SU-DHL-6 (cell line): ENCODE results near the gene GNAT2.

Experiments used
- H2AFZ ChIP-seq: fragments of 200-600 bp; sonication (generic); 2 replicates; pipeline ENCODE4 v1.6.1; 2014; ENCODE audit warnings: low read depth, mild to moderate bottlenecking, moderate library complexity, mixed read lengths, antibody characterized with exemption, low read length; ENCODE audit not compliant: severe bottlenecking
- H3F3A ChIP-seq: fragments of 200-600 bp; shearing (Covaris generic); 2 replicates; pipeline ENCODE4 v1.6.0; 2016; ENCODE audit warnings: antibody characterized with exemption, mild to moderate bottlenecking; ENCODE audit not compliant: insufficient read depth
- H3K27ac ChIP-seq: fragments of 200-600 bp; sonication (generic); 2 replicates; pipeline ENCODE4 v1.5.1; 2016; ENCODE audit warnings: low read depth, mild to moderate bottlenecking, low read length, moderate library complexity, mixed read lengths
- H3K27me3 ChIP-seq: fragments of 200-600 bp; sonication (generic), shearing (Covaris generic); 2 replicates; pipeline ENCODE4 v1.6.0; 2014; ENCODE audit warnings: mild to moderate bottlenecking, low read length
- H3K36me3 ChIP-seq: fragments of 200-600 bp; sonication (generic); 2 replicates; pipeline ENCODE4 v1.6.1; 2014; ENCODE audit warnings: mild to moderate bottlenecking, low read length, mixed read lengths
- H3K4me2 ChIP-seq: fragments of 300-600, 200-600 bp; shearing (Covaris generic), sonication (generic); 2 replicates; pipeline ENCODE4 v1.6.0; 2014; ENCODE audit warnings: low read length, low read depth, mild to moderate bottlenecking; ENCODE audit not compliant: poor library complexity, severe bottlenecking
- H3K4me3 ChIP-seq: fragments of 200-600 bp; sonication (generic); 2 replicates; pipeline ENCODE4 v1.5.1; 2014; ENCODE audit warnings: antibody characterized with exemption, low read length, mild to moderate bottlenecking, mixed read lengths; ENCODE audit not compliant: insufficient read depth, poor library complexity, severe bottlenecking
- H3K79me2 ChIP-seq: fragments of 200-600 bp; sonication (generic); 2 replicates; pipeline ENCODE4 v1.6.1; 2014; ENCODE audit warnings: mild to moderate bottlenecking, low read length, moderate library complexity; ENCODE audit not compliant: insufficient read depth
- H3K9ac ChIP-seq: fragments of 200-600 bp; sonication (generic); 2 replicates; pipeline ENCODE4 v1.7.0; 2014; ENCODE audit warnings: mild to moderate bottlenecking, low read length
- H3K9me2 ChIP-seq: fragments of 200-600 bp; sonication (generic); replicated peaks from 2 replicates; pipeline ENCODE4 v1.6.1; 2014; ENCODE audit warnings: low read length; ENCODE audit not compliant: insufficient read depth
- H3K9me3 ChIP-seq: fragments of 200-600 bp; sonication (generic); 2 replicates; pipeline ENCODE4 v1.6.1; 2014; ENCODE audit warnings: low read length, mixed read lengths; ENCODE audit not compliant: insufficient read depth
- H4K20me1 ChIP-seq: fragments of 200-600 bp; sonication (generic); 2 replicates; pipeline ENCODE4 v1.6.1; 2014; ENCODE audit warnings: low read depth, mild to moderate bottlenecking, antibody characterized with exemption, low read length, moderate library complexity, mixed read lengths
- EZH2phosphoT487 ChIP-seq: fragments of 200-600 bp; sonication (generic), shearing (Covaris generic); conservative IDR thresholded peaks from 2 replicates; pipeline ENCODE4 v1.6.1; 2018; ENCODE audit warnings: mild to moderate bottlenecking, antibody characterized with exemption, low read length, moderate library complexity, mixed read lengths
- TF ChIP-seq, protein P1 (sequence below): fragments of 200-600 bp; sonication (generic); IDR thresholded peaks from one replicate; pipeline ENCODE4 v1.5.1; 2017; ENCODE audit warnings: antibody characterized with exemption, mild to moderate bottlenecking, low read length, moderate library complexity; ENCODE audit not compliant: insufficient read depth, poor library complexity, severe bottlenecking

Gene GNAT2

DNA sequence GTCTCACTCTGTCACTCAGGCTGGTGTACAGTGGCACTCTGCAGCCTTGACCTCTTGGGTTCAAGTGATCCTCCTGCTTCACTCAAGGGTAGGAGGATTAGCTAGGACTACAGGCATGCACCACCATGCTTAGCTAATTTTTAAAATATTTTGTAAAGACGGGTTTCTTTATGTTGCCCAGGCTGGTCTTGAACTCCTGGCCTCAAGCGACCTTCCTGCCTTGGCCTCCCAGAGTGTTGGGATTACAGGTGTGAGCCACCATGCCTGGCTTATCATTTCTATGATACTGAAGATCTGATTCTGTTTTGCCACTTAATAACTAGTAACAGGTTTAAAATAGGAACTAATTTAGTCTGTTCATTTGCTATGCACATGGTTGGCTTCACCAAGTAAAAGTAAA lies 37.4 kb downstream of the GNAT2 start:
- Histone ChIP-seq H3K27me3 (no peaks in the 10 kb centered on the region), H3K9ac (no peak overlapping the region), H3K79me2 (no peaks in the 10 kb centered on the region), H2AFZ (no peak overlapping the region), H4K20me1 (no peaks in the 10 kb centered on the region), H3K4me2 (no peak overlapping the region), H3K4me3 (no peak overlapping the region), H3K27ac (no peak overlapping the region), H3F3A (peaks cover 4% of the 10 kb centered on the region; the same call in 1 of the 2 replicates), H3K36me3 (peaks cover 29% of the 10 kb centered on the region), H3K9me3 (no peaks in the 10 kb centered on the region), H3K9me2 (no peaks in the 10 kb centered on the region)
- no peak for TF ChIP-seq EZH2phosphoT487
- TF ChIP-seq, protein P1, sequence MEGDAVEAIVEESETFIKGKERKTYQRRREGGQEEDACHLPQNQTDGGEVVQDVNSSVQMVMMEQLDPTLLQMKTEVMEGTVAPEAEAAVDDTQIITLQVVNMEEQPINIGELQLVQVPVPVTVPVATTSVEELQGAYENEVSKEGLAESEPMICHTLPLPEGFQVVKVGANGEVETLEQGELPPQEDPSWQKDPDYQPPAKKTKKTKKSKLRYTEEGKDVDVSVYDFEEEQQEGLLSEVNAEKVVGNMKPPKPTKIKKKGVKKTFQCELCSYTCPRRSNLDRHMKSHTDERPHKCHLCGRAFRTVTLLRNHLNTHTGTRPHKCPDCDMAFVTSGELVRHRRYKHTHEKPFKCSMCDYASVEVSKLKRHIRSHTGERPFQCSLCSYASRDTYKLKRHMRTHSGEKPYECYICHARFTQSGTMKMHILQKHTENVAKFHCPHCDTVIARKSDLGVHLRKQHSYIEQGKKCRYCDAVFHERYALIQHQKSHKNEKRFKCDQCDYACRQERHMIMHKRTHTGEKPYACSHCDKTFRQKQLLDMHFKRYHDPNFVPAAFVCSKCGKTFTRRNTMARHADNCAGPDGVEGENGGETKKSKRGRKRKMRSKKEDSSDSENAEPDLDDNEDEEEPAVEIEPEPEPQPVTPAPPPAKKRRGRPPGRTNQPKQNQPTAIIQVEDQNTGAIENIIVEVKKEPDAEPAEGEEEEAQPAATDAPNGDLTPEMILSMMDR: no peak

DNA sequence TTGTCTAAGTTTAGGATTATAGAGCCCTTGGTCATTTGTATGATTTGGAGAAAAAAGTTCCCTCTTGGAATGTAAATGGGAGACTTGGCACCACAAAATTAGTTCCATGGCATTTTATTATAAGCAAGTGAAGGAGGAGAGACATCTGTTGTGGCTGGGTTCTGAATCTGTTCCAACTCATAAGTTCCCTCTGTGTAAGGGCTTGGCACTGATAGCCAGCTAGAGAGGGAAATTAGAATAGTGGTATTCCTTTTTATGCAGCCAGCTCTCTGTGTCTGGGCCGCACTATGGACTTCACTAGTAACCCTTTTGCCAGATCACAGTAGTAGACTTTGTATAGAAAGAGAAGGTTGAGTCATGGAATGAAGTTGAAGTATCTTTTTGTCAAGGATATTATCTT lies 39.9 kb downstream of the GNAT2 start:
- H3K27me3 ChIP-seq: no peaks in the 10 kb centered on the region
- H3K9ac ChIP-seq: no peak overlapping the region
- H3K27ac ChIP-seq: no peak overlapping the region
- no peaks in the 10 kb centered on the region for H3K9me3 ChIP-seq
- no peaks in the 10 kb centered on the region for H4K20me1 ChIP-seq
- peaks cover 4% of the 10 kb centered on the region; the same call in 1 of the 2 replicates for H3F3A ChIP-seq
- H2AFZ ChIP-seq: no peak overlapping the region
- no peaks in the 10 kb centered on the region for H3K79me2 ChIP-seq
- TF ChIP-seq, protein P1: no peak
- no peak for TF ChIP-seq EZH2phosphoT487
- H3K4me2 ChIP-seq: no peak overlapping the region
- no peaks in the 10 kb centered on the region for H3K9me2 ChIP-seq
- no peak overlapping the region for H3K4me3 ChIP-seq
- peaks cover 17% of the 10 kb centered on the region for H3K36me3 ChIP-seq

DNA sequence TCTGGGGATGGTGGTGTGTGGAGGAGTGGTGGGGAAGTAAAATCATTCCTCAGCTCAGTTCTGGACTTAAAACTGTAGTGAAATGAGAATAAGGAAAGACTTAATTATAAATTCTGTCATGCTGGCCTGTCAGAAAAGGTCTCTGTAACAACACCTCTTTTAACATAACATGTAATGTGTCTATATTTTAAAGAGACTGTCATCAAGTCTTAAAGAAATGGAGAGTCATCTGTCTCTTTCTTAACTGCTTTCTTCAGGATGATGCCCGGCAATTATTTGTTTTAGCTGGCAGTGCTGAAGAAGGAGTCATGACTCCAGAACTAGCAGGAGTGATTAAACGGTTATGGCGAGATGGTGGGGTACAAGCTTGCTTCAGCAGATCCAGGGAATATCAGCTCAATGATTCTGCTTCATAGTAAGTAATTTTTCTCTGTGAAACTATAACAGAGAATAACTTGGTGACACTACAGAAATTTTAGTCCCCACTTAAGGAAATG lies 40.4 kb downstream of the GNAT2 start:
- Histone ChIP-seq H3K4me3 (no peak overlapping the region), H3K9me3 (no peaks in the 10 kb centered on the region), H3K4me2 (no peak overlapping the region), H3K27me3 (no peaks in the 10 kb centered on the region), H3K79me2 (peaks cover 4% of the 10 kb centered on the region), H3K27ac (no peak overlapping the region), H3K9me2 (no peaks in the 10 kb centered on the region), H3K9ac (no peak overlapping the region), H3F3A (peaks cover 7% of the 10 kb centered on the region; the same call in 1 of the 2 replicates), H4K20me1 (no peaks in the 10 kb centered on the region), H3K36me3 (peaks cover 17% of the 10 kb centered on the region), H2AFZ (no peak overlapping the region)
- TF ChIP-seq, protein P1: no peak
- TF ChIP-seq EZH2phosphoT487: no peak
